Measurements from ENCODE around the gene DDR2.
A peak's percentile ranks its signal among the peaks of the same experiment; 100 is the strongest.

Gene DDR2

DNA sequence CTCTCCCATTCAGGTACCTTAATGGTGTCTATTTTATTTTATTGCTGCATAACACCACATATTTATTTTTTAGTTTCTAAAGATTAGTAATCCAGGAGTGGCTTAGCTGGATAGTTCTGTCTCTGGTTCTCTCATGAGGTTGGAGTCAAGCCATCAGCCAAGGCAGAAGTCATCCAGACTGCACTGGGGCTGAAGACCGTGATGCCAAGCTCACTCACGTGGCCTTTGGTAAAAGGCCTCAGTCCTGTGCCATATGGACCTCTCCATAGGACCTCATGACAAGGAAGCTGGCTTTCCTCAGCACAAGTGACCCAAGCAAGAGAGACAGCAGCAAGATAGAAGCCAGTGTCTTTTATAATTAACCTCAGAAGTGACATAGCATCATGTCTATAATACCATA lies 23.0 kb upstream of the DDR2 start:
- Histone ChIP-seq H3K27me3 (ENCODE audit: insufficient read depth, poor library complexity, severe bottlenecking) (no peaks in the 10 kb centered on the region), H3K36me3 (ENCODE audit: low read depth) (peaks cover 16% of the 10 kb centered on the region), H3K27ac (ENCODE audit: poor library complexity, severe bottlenecking) (no peak overlapping the region), H3K4me3 (ENCODE audit: severe bottlenecking) (no peak overlapping the region), H3K9me3 (ENCODE audit: severe bottlenecking) (no peaks in the 10 kb centered on the region), H3K4me1 (ENCODE audit: insufficient read depth, poor library complexity, severe bottlenecking) (peaks cover 11% of the 10 kb centered on the region)
- TF ChIP-seq, protein P1, sequence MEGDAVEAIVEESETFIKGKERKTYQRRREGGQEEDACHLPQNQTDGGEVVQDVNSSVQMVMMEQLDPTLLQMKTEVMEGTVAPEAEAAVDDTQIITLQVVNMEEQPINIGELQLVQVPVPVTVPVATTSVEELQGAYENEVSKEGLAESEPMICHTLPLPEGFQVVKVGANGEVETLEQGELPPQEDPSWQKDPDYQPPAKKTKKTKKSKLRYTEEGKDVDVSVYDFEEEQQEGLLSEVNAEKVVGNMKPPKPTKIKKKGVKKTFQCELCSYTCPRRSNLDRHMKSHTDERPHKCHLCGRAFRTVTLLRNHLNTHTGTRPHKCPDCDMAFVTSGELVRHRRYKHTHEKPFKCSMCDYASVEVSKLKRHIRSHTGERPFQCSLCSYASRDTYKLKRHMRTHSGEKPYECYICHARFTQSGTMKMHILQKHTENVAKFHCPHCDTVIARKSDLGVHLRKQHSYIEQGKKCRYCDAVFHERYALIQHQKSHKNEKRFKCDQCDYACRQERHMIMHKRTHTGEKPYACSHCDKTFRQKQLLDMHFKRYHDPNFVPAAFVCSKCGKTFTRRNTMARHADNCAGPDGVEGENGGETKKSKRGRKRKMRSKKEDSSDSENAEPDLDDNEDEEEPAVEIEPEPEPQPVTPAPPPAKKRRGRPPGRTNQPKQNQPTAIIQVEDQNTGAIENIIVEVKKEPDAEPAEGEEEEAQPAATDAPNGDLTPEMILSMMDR (IDR thresholded peaks at IDR 0.05; ENCODE audit: poor library complexity, severe bottlenecking) = no peak
- DNase-seq (ENCODE audit: low spot score) (no peak), ATAC-seq (ENCODE audit: low read depth) (no peak)

DNA sequence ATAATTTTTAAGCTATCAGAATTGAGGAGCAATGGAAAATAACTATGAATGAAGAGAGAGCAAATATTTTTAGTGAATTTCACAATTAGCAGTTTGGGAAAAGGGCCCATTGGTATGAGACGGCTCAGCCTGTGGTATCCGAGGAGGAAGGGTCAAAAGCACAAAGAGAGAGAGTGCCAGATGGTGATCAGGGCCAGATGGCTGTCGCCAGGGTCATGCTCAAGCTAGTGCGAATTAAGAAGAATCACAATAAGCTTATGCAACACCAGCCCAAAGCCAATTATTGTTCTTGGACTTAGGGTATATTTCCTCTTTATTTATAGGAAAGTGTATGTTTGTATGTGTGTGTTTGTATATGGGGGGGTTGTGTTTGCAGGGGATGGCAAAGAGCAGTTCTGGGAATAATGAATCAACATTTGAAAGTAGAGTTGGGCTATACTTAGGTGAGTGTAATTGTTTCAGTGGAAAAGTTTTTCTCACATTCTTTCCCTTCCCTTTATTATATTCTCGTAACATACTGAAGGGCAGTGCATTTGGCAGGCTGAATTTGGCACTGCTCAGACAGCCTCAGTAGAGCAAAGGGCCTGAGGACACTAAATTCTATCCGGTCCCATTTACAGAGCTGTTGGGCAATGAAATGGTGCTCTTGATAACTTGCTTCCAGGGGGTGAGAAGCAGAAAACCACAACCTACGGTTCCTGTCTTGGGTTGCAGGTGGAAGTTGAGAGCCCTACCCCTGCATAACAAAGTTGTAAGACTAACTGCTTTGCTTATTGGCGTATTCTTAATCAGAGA lies 19.5 kb upstream of the DDR2 start:
- TF ChIP-seq, protein P1 (IDR thresholded peaks at IDR 0.05; ENCODE audit: poor library complexity, severe bottlenecking) = no peak
- peak; percentile 7; the same call in 1 of the 3 replicates for ATAC-seq (ENCODE audit: low read depth)

DNA sequence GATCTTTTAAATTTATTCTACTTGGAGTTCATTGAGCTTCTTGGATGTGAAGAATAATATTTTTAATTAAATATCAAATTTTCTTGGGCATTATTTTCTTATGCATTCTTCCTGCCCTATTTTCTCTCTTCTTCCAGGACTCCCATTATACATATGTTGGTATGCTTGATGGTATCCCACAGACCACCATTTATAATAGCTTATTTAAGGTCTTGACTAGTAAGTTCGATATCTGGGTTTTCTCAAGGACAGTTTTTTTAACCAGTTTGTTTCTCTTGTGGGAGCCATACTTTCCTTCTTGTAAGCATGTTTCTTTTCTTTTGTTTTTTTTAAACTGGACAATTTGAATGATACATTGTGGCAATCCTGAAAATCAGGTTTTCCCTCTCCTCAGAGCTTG lies 15.4 kb upstream of the DDR2 start:
- Histone ChIP-seq H3K27me3 (ENCODE audit: insufficient read depth, poor library complexity, severe bottlenecking) (no peaks in the 10 kb centered on the region), H3K36me3 (ENCODE audit: low read depth) (no peaks in the 10 kb centered on the region), H3K27ac (ENCODE audit: poor library complexity, severe bottlenecking) (no peak overlapping the region), H3K4me1 (ENCODE audit: insufficient read depth, poor library complexity, severe bottlenecking) (no peaks in the 10 kb centered on the region), H3K4me3 (ENCODE audit: severe bottlenecking) (no peak overlapping the region), H3K9me3 (ENCODE audit: severe bottlenecking) (peaks cover 10% of the 10 kb centered on the region)
- TF ChIP-seq, protein P1 (IDR thresholded peaks at IDR 0.05; ENCODE audit: poor library complexity, severe bottlenecking) = no peak
- no peak for ATAC-seq (ENCODE audit: low read depth)
- DNase-seq (ENCODE audit: low spot score) = no peak

More for the DNA sequence above, 19.5 kb upstream of the DDR2 start:
- no peak overlapping the region for H3K27ac ChIP-seq (ENCODE audit: poor library complexity, severe bottlenecking)
- H3K4me1 ChIP-seq (ENCODE audit: insufficient read depth, poor library complexity, severe bottlenecking) = no peaks in the 10 kb centered on the region
- no peak overlapping the region for H3K4me3 ChIP-seq (ENCODE audit: severe bottlenecking)
- peaks cover 11% of the 10 kb centered on the region for H3K36me3 ChIP-seq (ENCODE audit: low read depth)
- no peaks in the 10 kb centered on the region for H3K27me3 ChIP-seq (ENCODE audit: insufficient read depth, poor library complexity, severe bottlenecking)
- H3K9me3 ChIP-seq (ENCODE audit: severe bottlenecking) = peaks cover 10% of the 10 kb centered on the region
- no peak for DNase-seq (ENCODE audit: low spot score)

DNA sequence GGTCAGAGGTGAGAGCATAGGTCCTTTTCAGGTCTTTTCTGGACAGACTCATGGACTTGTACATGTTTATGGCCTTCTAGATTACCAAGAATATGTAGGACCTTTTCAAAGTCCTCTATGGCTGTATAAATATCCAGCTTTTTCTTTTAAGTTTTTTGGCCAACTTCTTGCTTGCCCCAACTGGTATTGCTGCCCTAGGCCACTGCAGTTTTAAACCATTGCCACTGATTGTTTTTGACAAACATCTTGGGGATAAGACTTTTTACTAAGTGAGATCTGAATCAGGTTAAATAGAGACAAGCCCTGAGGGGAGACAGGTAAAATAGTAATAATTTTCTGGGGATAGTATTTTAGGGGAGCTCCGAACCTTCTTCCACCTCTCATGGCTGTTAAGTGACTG lies 14.8 kb upstream of the DDR2 start:
- Histone ChIP-seq H3K4me1 (ENCODE audit: insufficient read depth, poor library complexity, severe bottlenecking) (no peaks in the 10 kb centered on the region), H3K27ac (ENCODE audit: poor library complexity, severe bottlenecking) (no peak overlapping the region), H3K4me3 (ENCODE audit: severe bottlenecking) (no peak overlapping the region), H3K27me3 (ENCODE audit: insufficient read depth, poor library complexity, severe bottlenecking) (no peaks in the 10 kb centered on the region), H3K9me3 (ENCODE audit: severe bottlenecking) (peaks cover 10% of the 10 kb centered on the region), H3K36me3 (ENCODE audit: low read depth) (no peaks in the 10 kb centered on the region)
- DNase-seq (ENCODE audit: low spot score) (no peak), ATAC-seq (ENCODE audit: low read depth) (no peak)
- TF ChIP-seq, protein P1 (IDR thresholded peaks at IDR 0.05; ENCODE audit: poor library complexity, severe bottlenecking) = no peak

DNA sequence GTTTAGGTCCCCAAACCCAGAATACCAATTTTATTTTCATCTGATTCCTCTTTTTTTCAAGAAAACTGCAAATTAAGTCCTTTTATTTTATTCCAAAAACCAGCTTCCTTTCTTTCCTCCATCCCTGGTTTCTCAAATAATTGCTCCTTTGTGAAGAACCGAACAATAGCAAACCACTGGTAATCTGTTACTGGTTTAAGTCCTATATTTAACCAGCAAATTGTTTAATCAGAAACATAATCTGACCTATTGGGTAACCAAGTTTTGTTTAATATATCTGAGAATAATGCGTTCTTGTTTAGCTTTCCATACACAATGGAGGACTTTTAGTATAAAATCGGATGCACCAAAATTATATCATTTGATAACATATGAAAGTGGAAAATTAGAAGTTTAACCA lies 13.2 kb upstream of the DDR2 start:
- no peak overlapping the region for H3K27ac ChIP-seq (ENCODE audit: poor library complexity, severe bottlenecking)
- no peak for ATAC-seq (ENCODE audit: low read depth)
- H3K4me3 ChIP-seq (ENCODE audit: severe bottlenecking) = no peak overlapping the region
- H3K27me3 ChIP-seq (ENCODE audit: insufficient read depth, poor library complexity, severe bottlenecking) = no peaks in the 10 kb centered on the region
- TF ChIP-seq, protein P1 (IDR thresholded peaks at IDR 0.05; ENCODE audit: poor library complexity, severe bottlenecking) = no peak
- no peaks in the 10 kb centered on the region for H3K36me3 ChIP-seq (ENCODE audit: low read depth)
- H3K9me3 ChIP-seq (ENCODE audit: severe bottlenecking) = peaks cover 10% of the 10 kb centered on the region
- DNase-seq (ENCODE audit: low spot score) = no peak
- H3K4me1 ChIP-seq (ENCODE audit: insufficient read depth, poor library complexity, severe bottlenecking) = no peaks in the 10 kb centered on the region

Data from RWPE2 (cell line).